MCF 10A (cell line): Measurements from ENCODE around the gene TAF4B. TPM values are rescaled to one million over a fixed set of nuclear protein-coding genes. Genes with fewer than 3 reads are reported as not detected.

Experiments used
- Bru-seq: library from RNA; stranded (reverse); fragments of 400-500 nt; gene quantifications from one replicate; lab custom pipeline; 2021; lab: Mats Ljungman, UMichigan
- BruChase-seq, 2 experiments: library from RNA; stranded (reverse); fragments of 400-500 nt; gene quantifications; one replicate each; lab custom pipeline; 2021; lab: Mats Ljungman, UMichigan
- BruUV-seq: library from RNA; stranded (reverse); fragments of 400-500 nt; replicated peaks from 2 replicates; lab custom pipeline; 2021; lab: Mats Ljungman, UMichigan
- CTCF ChIA-PET: fragments of 300-600 bp; sonication (Branson Sonifier 250); formaldehyde crosslinking; extraction: SDS; loops from one replicate; lab custom pipeline; 2021; ENCODE audit warnings: antibody characterized with exemption, inconsistent platforms; lab: Yijun Ruan, JAX
- POLR2A ChIA-PET: fragments of 300-600, 350-650 bp; sonication (Branson Sonifier 250); formaldehyde crosslinking; extraction: SDS; loops from one replicate; lab custom pipeline; 2020; ENCODE audit warnings: antibody characterized with exemption, inconsistent platforms; lab: Yijun Ruan, JAX
- DNase-seq: peaks from one replicate; pipeline ENCODE4 v3.0.0-alpha.2; 2018; ENCODE audit not compliant: unreplicated experiment
- H3K27ac Mint-ChIP-seq: one replicate; pipeline ENCODE4 v1.8.0; 2022; ENCODE audit warnings: mild to moderate bottlenecking, low read depth, mixed read lengths; ENCODE audit not compliant: unreplicated experiment
- H3K27me3 Mint-ChIP-seq: one replicate; pipeline ENCODE4 v1.8.0; 2022; ENCODE audit warnings: mixed read lengths; ENCODE audit not compliant: insufficient read depth, unreplicated experiment
- H3K36me3 Mint-ChIP-seq: one replicate; pipeline ENCODE4 v1.8.0; 2022; ENCODE audit warnings: mild to moderate bottlenecking, moderate library complexity, mixed read lengths; ENCODE audit not compliant: insufficient read depth, unreplicated experiment
- H3K4me1 Mint-ChIP-seq: one replicate; pipeline ENCODE4 v1.8.0; 2022; ENCODE audit warnings: mixed read lengths; ENCODE audit not compliant: insufficient read depth, unreplicated experiment
- H3K4me3 Mint-ChIP-seq: one replicate; pipeline ENCODE4 v1.8.0; 2022; ENCODE audit warnings: mild to moderate bottlenecking, moderate library complexity, mixed read lengths; ENCODE audit not compliant: unreplicated experiment
- H3K9me3 Mint-ChIP-seq: one replicate; pipeline ENCODE4 v1.8.0; 2022; ENCODE audit warnings: mixed read lengths; ENCODE audit not compliant: unreplicated experiment
- intact Hi-C: fragments of 100-400 bp; cut with micrococcal nuclease; formaldehyde crosslinking; loops from 2 replicates; pipeline ENCODE4 v1.14.1; 2022
- long read RNA-seq: library from polyadenylated mRNA; stranded (forward); transcript quantifications from one replicate; pipeline ENCODE4 v2.0.0, GENCODE V29; 2022
- total RNA-seq: library from RNA; stranded (reverse); gene quantifications from 2 replicates; pipeline ENCODE4 v1.2.3, GENCODE V29; 2022
- TF ChIP-seq, protein P1 (sequence below): fragments of 200-600 bp; IDR thresholded peaks from one replicate; pipeline ENCODE4 v1.8.0; 2022; ENCODE audit warnings: antibody characterized with exemption, mild to moderate bottlenecking; ENCODE audit not compliant: unreplicated experiment

The TAF4B gene, protein sequence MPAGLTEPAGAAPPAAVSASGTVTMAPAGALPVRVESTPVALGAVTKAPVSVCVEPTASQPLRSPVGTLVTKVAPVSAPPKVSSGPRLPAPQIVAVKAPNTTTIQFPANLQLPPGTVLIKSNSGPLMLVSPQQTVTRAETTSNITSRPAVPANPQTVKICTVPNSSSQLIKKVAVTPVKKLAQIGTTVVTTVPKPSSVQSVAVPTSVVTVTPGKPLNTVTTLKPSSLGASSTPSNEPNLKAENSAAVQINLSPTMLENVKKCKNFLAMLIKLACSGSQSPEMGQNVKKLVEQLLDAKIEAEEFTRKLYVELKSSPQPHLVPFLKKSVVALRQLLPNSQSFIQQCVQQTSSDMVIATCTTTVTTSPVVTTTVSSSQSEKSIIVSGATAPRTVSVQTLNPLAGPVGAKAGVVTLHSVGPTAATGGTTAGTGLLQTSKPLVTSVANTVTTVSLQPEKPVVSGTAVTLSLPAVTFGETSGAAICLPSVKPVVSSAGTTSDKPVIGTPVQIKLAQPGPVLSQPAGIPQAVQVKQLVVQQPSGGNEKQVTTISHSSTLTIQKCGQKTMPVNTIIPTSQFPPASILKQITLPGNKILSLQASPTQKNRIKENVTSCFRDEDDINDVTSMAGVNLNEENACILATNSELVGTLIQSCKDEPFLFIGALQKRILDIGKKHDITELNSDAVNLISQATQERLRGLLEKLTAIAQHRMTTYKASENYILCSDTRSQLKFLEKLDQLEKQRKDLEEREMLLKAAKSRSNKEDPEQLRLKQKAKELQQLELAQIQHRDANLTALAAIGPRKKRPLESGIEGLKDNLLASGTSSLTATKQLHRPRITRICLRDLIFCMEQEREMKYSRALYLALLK
- 5.8 and 9.2 TPM in 2 replicates for total RNA-seq
- percentile 66 among the genes with signal in this experiment for Bru-seq, nascent RNA
- percentile 50 among the genes with signal in this experiment for BruChase-seq, experiment 1, labeled RNA remaining after a 6-hour chase
- percentile 47 among the genes with signal in this experiment for BruChase-seq, experiment 2, labeled RNA remaining after a 2-hour chase
- long read RNA-seq, full-length matches to known transcripts, result 20 of 28 reads
- long read RNA-seq, partial matches to known transcripts, result 2 of 28 reads
- long read RNA-seq, other reads (novel, unspliced or antisense), result 6 of 28 reads

DNA sequence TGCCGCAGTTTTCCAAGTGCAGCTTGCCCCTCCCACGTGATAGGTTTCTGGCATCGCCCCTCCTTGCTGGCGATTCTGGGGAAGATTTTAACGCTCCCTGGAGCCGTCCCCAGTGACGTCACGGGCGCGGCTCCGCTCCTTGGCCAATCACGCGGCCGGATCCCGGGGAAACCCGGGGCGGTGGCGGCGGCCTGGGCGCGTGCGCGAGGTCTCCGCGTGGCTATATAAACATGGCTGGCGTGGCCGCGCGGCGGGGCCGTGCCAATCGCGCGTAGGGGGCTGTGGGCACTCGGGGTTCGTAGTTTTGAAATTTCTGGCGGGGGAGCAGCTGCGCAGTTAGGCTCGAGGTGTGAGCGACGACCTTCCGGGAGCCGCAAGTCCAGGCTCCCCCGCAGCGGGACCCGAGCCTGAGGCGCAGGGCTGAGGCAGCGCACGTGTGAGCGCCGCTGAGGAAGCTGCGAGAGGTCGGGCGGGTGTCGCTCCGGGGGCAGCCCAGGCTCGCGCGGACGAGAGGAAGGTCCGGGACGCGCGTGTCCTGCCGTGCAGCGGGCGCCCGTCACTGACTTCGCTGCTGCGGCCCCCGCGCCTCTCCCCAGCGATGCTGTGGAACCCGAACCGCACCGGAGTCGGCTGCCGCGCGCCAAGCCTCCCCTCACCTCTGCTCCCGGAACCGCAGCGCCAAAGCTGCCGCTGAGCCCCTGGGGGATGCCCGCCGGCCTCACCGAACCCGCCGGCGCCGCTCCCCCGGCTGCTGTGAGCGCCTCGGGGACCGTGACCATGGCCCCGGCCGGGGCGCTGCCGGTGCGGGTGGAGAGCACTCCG, at the start of gene TAF4B:
Gene TAF4B, plus strand, starts transcription at position 217 of the 822 bp plus-strand sequence. Its CDS starts 489 bp downstream, at position 706.
- peak; percentile 94 for DNase-seq
- Mint-ChIP-seq H3K36me3 (peaks cover 7% of the 10 kb centered on the region), H3K9me3 (no peaks in the 10 kb centered on the region), H3K4me1 (peaks cover 17% of the 10 kb centered on the region), H3K27ac (peak within 1 kb of the TSS; percentile 99), H3K27me3 (peaks cover 11% of the 10 kb centered on the region), H3K4me3 (peak within 1 kb of the TSS; percentile 93)
- POLR2A ChIA-PET, result interaction anchor here (0.6 to 3.5 kb wide), 13 partner anchors 8 to 214 kb away, joined by 3 to 28 read pairs (median 3); partner anchors contain the start of gene SS18
- TF ChIP-seq, protein P1, sequence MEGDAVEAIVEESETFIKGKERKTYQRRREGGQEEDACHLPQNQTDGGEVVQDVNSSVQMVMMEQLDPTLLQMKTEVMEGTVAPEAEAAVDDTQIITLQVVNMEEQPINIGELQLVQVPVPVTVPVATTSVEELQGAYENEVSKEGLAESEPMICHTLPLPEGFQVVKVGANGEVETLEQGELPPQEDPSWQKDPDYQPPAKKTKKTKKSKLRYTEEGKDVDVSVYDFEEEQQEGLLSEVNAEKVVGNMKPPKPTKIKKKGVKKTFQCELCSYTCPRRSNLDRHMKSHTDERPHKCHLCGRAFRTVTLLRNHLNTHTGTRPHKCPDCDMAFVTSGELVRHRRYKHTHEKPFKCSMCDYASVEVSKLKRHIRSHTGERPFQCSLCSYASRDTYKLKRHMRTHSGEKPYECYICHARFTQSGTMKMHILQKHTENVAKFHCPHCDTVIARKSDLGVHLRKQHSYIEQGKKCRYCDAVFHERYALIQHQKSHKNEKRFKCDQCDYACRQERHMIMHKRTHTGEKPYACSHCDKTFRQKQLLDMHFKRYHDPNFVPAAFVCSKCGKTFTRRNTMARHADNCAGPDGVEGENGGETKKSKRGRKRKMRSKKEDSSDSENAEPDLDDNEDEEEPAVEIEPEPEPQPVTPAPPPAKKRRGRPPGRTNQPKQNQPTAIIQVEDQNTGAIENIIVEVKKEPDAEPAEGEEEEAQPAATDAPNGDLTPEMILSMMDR, result no peak
- BruUV-seq, result no TSS peak
- CTCF ChIA-PET, result interaction anchor here (0.6 kb wide), 1 partner anchor 281 kb away, joined by 3 read pairs; no protein-coding TSS in a partner anchor
- intact Hi-C loops, result loop anchor here (2.0 to 5.0 kb wide), 2 partner anchors 41 to 138 kb away; no protein-coding TSS in a partner anchor

DNA sequence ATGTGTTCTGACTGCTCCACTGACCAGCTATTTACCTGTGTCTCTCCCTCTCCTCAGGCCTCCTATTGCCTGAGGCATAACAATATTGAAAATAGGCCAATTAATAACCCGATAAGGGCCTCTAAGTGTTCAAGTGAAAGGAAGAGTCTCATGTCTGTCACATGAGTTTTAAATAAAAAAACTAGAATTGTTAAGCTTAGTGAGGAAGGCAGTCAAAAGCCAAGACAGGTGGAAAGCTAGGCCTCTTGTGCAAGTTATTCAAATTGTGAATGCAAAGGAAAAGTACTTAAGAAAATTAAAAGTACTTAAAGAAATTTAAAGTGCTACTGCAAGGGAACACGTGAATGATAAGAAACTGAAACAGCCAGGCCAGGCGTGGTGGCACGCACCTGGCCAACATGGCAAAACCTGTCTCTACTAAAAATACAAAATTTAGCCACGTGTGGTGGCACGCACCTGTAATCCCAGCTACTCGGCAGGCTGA, 44.9 kb upstream of the TAF4B start:
- H3K4me1 Mint-ChIP-seq, result no peaks in the 10 kb centered on the region
- no peak overlapping the region for H3K4me3 Mint-ChIP-seq
- intact Hi-C loops, result no loop called here
- TF ChIP-seq, protein P1, result no peak
- ChIA-PET CTCF (interaction anchor here (0.7 to 2.2 kb wide), 2 partner anchors 21 to 1748 kb away, joined by 3 to 6 read pairs; no protein-coding TSS in a partner anchor), POLR2A (interaction anchor here (0.7 kb wide), 1 partner anchor 12 kb away, joined by 7 read pairs; no protein-coding TSS in a partner anchor)
- no peak overlapping the region for H3K27ac Mint-ChIP-seq
- BruUV-seq, result no TSS peak
- no peaks in the 10 kb centered on the region for H3K27me3 Mint-ChIP-seq
- no peaks in the 10 kb centered on the region for H3K36me3 Mint-ChIP-seq
- H3K9me3 Mint-ChIP-seq, result no peaks in the 10 kb centered on the region
- no peak for DNase-seq

DNA sequence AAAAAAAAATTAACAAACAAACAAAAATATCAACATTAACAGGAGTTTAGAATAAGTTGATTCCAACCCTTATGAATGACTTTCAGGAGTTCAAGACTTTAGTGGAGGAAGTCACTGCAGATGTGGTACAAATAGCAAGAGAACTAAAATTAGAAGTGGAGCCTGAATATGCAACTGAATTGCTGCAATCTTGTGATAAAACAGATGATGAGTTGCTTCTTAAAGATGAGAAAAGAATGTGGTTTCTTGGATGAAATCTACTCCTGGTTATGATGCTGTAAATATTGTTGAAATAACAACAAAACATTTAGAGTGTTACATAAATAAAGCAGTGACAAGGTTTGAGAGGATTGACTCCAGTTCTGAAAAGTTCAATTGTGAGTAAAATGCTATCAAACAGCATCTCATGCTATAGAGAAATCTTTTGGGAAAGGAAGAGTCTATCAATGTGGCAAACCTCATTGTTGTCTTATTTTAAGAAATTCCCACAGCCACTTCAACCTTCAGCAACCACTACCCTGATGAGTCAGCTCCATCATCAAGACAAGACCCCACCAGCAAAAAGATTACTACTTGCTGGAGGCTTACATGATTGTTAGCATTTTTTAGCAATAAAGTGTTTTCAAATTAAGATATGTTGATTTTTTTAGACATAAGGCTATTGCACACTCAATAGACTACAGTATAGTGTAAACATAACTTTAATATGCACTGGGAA, 42.7 kb upstream of the TAF4B start:
- H3K4me1 Mint-ChIP-seq, result no peaks in the 10 kb centered on the region
- CTCF ChIA-PET, result no interaction called here
- H3K27me3 Mint-ChIP-seq, result no peaks in the 10 kb centered on the region
- H3K4me3 Mint-ChIP-seq, result no peak overlapping the region
- no TSS peak for BruUV-seq
- no peaks in the 10 kb centered on the region for H3K36me3 Mint-ChIP-seq
- H3K9me3 Mint-ChIP-seq, result no peaks in the 10 kb centered on the region
- TF ChIP-seq, protein P1, result no peak
- POLR2A ChIA-PET, result interaction anchor here (0.7 kb wide), 1 partner anchor 25 kb away, joined by 3 read pairs; no protein-coding TSS in a partner anchor
- no peak for DNase-seq
- intact Hi-C loops, result no loop called here
- no peak overlapping the region for H3K27ac Mint-ChIP-seq
